ENCODE measurements around the gene SP5. TPM values are rescaled to one million over a fixed set of nuclear protein-coding genes. Genes with fewer than 3 reads are reported as not detected.

Gene SP5
- total and polyA plus RNA-seq, 9 of the 15 experiments (the other 6 are each of a cell fraction or from before 2014, with no cell fraction given) = 0.03 to 1.7 (median 0.16) TPM; not detected in 1

GRCh38 chr2:170740660-170741059, 25.5 kb downstream of the SP5 start (continued):
- TF ChIP-seq ZNF165 (CRISPR knock-in tag; IDR thresholded peaks at IDR 0.05; ENCODE audit: borderline replicate concordance) (no peak), ZBTB49 (CRISPR knock-in tag; IDR thresholded peaks at IDR 0.05; ENCODE audit: borderline replicate concordance) (no peak), IFI16 (CRISPR knock-in tag; IDR thresholded peaks at IDR 0.05) (no peak), HINFP (tag; conservative IDR thresholded peaks at IDR 0.05; ENCODE audit: low read depth) (no peak), ZNF239 (CRISPR knock-in tag; IDR thresholded peaks at IDR 0.05) (no peak), ERF (CRISPR knock-in tag; IDR thresholded peaks at IDR 0.05) (no peak), NR1H2 (CRISPR knock-in tag; IDR thresholded peaks at IDR 0.05) (no peak), ZNF121 (CRISPR knock-in tag; conservative IDR thresholded peaks at IDR 0.05) (no peak), RAD51 (IDR thresholded peaks at IDR 0.05; ENCODE audit: borderline replicate concordance, low read depth) (peak; percentile 72; the same call in 1 of the 2 replicates), YBX1 (IDR thresholded peaks at IDR 0.05) (no peak), SMARCE1 (IDR thresholded peaks at IDR 0.05) (no peak; the same call in 1 of the 2 replicates), ZNF830 (CRISPR knock-in tag; IDR thresholded peaks at IDR 0.05) (no peak), NCOR1 (IDR thresholded peaks at IDR 0.05) (no peak), GATA2 (CRISPR knock-in tag; IDR thresholded peaks at IDR 0.05) (peak; percentile 70), CLOCK (CRISPR knock-in tag; IDR thresholded peaks at IDR 0.05; ENCODE audit: borderline replicate concordance) (no peak), POLR2B (IDR thresholded peaks at IDR 0.05; ENCODE audit: low read depth, partially characterized antibody) (no peak), THAP7 (CRISPR knock-in tag; IDR thresholded peaks at IDR 0.05) (no peak), TAL1 (IDR thresholded peaks at IDR 0.05) (peak; percentile 58; the same call in 1 of the 2 replicates), TAF9B (IDR thresholded peaks at IDR 0.05; ENCODE audit: partially characterized antibody) (no peak), POLR2AphosphoS2 (IDR thresholded peaks at IDR 0.05; ENCODE audit: low read length) (no peak), HMG20B (CRISPR knock-in tag; IDR thresholded peaks at IDR 0.05) (no peak), ELF4 (CRISPR knock-in tag; IDR thresholded peaks at IDR 0.05) (no peak), CBX3 (IDR thresholded peaks at IDR 0.05; ENCODE audit: borderline replicate concordance in 1 of 2, low read length in 2 of 2) (peak in 1 of 2 experiments; percentile 53; a peak in 1 of 3 replicates), HDGF (IDR thresholded peaks at IDR 0.05) (no peak), POLR2G (IDR thresholded peaks at IDR 0.05; ENCODE audit: low read depth, low read length) (no peak)
